Measurements from ENCODE around the gene CHST13. TPM values are rescaled to one million over a fixed set of nuclear protein-coding genes. Genes with fewer than 3 reads are reported as not detected.
A peak's percentile ranks its signal among the peaks of the same experiment; 100 is the strongest.

CHST13 gene
- total RNA-seq, 1 experiment from 2014 or later = 1.3 TPM

DNA sequence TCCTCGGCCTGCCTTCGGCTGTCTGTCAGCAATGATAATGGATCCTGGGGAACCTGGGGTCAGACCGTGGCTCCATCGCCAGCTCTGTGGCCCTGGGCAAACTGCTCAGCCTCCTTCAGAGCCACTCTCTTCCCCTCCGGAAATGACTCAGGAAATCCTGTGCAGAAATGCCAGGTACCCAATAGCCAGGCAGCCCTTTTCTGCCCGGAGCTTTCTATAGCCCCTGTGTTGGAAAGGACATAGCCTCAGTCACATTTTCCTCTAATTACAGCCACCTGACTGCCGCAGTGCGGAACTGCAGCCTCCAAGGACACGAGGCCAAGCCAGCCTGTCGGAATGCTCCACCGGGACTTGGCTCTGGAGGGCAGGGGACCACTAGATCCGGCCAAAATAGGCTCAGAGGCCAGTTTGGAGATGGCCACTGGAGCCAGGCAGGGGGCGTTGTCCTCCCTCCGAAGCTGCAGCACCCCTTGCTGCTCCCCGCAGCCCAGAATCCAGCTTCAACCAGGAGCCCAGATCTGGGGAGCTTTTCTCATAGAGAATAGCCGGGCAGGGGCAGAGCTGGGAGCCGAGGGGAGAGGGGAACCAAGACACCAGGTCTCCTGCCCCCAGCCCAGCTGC lies 36.7 kb upstream of the CHST13 start:
- no peak for DNase-seq (ENCODE audit: low spot score)

DNA sequence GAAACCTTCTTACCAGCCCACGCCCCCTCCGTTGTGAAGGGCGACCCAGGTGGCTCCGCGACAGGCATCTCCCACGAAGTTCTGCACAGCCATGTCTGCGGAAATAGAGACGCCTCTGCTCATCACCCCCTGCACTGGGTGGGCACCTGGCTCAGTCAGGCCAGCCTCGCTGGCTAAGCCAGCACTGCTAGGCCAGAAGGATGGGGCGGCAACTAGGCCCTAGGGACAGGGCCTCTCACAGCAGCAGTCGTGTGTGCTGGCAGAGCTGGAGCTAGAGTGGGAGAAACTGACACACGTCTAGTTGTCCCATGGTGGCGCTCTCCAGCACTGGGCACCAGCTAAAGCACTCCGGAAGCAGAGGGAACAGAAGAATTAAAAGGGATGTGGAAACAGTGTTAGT lies 35.8 kb upstream of the CHST13 start:
- DNase-seq (ENCODE audit: low spot score) = peak; percentile 11

DNA sequence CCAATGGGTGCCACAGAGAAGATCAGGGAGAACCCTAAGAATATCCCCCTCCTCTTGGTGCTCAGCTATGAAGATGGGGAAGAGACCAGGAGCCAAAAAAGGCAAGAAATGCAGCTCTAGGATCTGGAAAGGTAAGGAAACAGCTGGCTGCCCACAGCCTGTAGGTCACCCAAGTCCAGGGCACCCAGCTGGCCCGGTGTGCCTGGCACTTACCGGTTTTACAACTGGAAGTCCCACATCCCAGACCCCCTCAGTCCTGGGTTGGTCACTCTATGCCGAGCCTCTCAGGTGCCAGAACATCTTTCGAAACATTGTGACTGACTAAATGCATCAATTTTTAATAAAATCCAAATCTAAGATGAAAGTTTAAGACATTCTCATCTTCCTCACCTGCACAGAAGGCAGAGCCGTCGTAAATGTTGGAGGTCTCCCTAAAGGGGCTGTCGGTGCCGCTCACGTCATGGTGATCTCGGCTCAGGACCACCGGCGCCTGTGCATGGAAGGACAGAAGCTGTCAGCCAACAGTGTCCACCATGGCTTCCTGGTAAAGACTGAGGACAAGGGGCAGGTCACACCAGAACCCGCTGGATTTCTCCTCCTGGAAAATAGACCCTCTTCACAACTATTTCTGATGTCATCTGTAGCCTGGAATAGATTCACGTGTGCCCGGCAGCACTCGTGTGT lies 34.9 kb upstream of the CHST13 start:
- DNase-seq (ENCODE audit: low spot score) = no peak

DNA sequence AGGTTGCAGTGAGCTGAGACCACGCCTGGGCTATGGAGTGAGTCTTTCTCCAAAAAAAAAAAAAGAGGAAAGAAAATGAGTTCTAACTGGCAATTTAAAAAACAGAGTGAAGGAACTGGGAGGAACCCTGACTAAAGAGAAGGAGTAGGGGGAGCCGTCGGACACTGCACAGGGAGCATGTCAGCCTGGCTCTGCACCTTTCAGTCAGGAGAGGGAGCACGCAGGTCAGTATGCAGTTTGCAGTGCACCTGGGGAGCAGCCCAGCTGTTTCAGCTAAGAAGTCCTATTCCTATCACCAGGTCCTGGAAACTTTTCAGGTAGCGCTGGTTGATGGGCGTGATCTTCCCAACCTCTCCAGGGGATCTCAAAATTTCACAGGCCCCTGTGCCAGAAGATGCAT lies 33.3 kb upstream of the CHST13 start:
- peak; percentile 23 for DNase-seq (ENCODE audit: low spot score)

DNA sequence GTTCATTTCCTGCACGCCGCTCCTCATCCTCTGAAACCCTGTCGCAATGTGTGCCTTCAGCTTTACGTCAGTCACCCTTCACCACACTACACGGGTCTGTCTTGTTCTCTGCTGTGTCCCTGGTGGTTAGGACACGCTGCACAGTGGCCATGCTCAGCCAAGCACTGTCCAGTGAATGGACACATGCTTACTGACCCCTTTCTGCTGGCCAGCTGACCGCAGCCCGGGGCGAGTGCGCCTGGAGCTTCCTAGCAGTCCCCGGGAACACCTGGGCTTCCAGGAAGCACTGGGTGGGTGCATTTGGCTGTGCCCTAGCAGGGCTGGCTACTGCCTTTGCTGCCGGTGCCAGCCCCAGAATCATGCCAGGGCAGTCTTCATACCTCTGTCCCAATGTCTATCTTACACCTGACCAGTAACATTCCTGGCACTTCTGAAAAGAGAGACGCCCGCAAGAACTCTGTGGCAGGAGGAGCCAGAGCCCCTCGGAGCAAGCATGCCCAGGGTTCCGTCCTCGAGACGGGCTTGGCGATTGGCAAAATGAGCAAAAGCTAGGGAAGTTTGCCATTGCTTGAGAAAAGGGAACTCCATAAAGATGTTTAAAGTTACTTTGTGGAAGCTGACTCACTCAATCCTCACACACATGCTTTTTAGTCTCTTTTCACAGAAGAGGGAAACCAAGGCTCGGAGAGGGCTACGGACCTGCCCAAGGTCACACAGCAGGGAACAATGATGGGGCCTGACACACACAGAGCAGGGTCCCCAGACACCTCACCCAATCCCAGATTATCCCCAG lies 32.5 kb upstream of the CHST13 start:
- no peak for DNase-seq (ENCODE audit: low spot score)

DNA sequence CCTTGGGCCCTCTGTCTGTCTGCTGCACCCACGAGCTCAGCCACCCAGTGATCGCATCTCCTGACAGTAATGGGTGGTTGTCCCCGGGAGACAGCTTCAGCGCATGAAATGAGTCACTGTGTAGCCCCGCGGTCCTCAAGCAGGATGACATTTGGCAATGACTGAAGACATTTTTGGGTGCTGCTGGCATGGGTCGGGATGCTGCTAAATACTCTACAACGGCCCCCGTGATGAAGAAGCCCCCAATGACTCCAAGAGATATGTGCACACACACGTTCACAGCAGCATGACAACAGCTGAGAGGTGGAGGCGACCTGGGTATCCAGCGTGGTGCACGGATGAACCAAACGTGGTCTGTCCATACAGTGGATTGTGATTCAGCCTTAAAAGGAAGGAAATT lies 30.9 kb upstream of the CHST13 start:
- DNase-seq (ENCODE audit: low spot score) = no peak

DNA sequence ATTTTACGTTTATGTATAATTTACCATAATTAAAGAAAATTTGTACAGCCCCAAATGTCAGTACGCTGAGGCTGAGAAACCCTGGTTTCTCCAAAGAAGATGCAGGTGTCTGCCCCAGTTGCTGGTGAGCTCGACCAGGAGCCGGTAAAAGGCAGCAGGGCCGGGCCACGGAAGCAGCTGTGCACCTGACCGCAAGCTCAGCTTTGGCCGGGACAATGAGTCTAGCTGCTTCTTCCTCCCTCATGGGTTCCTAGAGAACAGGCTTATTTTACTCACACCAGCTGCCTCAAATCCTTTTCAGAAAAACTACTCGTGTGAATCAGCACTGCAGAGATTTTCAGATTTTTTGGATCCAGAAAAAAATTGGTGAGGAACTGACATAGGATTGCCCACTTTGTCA lies 30.2 kb upstream of the CHST13 start:
- no peak for DNase-seq (ENCODE audit: low spot score)

DNA sequence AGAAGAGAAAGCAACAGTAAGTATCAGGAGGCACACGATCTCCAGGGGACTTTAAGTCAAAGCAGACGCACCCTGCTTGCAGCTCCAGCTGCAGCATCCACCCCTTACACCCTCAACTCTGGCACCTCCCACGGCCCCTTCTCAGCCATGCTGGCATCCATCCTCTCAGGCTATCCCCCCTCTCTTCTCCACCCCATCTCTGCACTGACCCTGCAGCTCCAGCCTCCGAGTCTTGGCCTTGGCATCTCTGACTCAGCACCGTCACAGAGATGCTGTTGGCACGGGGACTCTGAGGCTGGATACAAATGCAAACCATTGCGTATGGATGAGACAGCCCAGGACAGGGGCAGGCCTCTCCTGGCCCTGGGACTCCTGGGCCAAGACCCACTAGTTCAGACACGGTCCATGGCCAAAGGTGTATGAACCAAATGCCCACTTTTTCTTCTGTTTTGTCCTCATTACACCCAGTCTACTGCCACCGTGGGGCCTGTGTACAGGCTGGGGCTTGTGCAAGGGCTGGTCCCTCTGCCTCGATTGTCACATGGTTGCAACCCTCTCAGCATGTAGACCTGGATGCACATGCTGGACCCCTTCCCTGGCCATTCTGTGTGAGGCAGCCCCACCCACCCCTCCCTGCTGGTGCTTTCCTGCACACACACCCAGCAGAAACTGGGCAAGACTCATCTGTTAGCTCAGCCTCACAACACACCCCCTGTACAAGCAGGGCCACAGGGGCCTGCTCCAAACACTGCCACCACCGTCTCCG lies 29.6 kb upstream of the CHST13 start:
- no peak for DNase-seq (ENCODE audit: low spot score)

DNA sequence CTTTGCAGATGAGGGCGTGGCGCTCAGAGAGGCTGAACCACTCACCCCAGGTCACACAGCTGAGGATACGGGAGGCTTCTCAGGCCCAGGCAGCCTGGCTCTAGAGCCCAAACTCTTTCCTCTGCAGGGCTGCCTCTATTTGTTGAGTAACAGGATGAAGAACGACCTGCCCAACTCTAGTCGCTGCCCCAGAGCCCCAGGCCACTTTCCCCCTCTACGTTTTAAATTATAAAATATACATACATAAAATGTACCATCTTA lies 29.1 kb upstream of the CHST13 start:
- no peak for DNase-seq (ENCODE audit: low spot score)

DNA sequence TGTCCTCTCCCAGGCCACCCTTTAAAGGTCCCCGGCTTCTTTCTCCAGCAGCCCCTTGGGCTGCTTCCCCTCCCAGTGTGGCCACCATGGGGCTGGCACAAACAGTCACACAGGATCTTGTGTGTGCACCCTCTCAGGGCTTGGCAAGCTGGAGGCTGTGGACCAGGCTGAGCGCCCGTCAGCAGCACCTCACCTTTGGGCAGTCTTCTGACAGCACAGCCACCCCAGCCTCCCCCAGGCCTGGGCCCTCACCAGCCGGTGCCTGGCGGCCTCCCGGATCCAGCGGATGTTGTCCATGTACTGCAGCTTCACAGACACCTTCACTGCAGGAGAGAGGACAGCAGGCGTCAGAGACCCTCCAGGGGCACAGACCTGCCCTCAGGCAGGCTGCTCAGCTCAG lies 28.2 kb upstream of the CHST13 start:
- DNase-seq (ENCODE audit: low spot score) = no peak

DNA sequence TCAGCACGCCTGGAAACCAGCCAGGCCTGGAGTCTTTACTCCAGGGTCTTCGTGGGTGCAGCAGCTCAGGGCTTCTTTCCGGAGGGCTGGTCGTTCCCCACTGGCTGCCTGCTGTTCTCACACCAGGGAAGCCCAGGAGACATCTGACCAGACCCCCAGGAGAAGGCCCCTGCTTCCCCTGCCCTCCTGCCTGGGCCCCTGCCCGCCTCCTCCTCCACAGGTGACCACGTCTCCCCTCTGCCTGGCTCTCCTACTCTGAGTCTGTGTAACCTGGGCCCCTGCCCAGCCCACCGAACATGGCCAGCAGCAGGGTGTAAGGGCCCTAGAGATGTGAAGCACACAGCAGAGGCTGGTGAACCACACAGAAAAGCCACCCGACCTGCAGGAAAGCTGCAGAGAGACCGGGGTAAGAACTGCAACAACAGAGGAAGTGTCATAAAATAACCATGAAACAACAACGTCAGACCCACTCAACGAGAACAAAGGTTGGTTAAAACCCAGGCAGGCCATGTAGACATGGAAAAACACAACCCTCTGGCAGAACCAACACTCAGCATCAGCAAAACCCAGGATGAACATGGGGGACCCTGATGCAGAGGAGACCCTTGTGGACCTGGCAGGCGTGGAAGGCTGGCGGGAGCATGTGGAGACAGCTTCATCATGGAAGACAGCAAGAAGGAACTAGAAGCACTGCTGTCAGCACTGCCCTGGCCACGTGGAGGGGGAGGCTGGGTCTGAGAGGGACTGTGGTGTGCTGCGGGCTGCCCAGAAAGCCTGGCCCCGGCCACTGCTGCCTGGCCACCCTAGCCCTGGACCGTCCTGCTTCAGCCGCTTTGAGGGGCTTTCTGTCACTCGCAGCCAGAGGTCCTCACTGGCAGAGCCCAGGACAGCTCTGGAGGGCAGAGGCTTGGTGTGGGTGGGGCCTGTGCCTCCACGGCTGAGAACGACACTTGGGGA lies 26.8 kb upstream of the CHST13 start:
- DNase-seq (ENCODE audit: low spot score) = no peak

DNA sequence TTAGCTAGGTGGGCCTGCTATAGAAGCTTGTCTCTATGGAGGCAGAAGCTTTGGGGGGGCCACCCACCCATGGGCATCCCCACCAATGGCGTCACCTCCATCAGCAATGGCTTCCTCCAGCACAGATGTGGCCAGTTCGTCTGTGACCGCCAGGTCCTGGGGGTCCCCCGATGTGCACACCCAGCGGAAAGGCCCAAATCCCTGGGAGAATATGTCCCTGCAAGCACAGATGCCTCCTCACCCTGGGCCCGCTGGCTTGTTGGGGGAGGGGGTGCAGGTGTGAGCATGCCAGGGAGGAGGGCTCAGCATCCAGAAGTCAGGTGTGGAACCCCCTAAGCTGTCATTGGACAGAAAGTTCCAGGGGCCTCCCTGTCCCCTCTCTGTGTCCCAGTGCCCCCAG lies 26.0 kb upstream of the CHST13 start:
- DNase-seq (ENCODE audit: low spot score) = no peak

DNA sequence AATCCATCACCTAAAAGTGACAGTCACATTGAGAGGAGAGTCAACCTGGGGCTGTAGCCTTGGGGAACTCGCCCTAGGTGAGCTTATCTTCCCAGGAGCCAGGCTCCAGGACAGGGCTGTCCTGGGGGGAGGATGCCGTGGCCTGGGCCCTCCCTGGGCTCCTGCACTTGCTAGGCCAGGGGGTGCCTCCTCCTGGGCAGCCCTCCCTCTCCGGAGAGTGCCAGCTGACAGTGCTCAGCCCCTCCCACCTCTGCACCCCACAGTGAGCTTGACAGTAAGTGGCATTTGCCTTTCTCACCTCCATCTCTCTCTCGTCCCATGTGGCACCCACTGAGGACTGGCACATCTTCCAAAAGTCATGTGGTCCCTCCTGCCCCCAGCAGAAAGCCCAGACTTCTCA lies 25.5 kb upstream of the CHST13 start:
- no peak for DNase-seq (ENCODE audit: low spot score)

DNA sequence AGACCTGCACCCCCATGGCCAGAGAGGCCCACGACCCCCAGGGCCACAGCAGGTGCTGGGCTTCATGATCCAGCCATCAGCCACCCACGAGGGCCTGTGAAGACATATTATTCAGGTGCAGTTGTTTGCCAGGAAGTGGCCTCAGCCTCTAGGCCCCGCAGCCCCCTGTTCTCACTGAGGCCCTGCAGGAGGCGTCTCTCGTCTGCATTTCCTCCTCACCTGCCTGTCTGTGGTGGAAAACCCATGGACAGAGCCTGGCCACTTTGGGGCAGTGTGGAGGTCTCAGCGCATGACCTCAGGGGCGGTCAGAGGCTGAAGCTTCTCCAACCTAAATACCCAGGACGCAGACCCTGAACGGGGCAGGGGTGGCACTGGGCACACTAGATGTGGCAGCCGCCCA lies 25.0 kb upstream of the CHST13 start:
- no peak for DNase-seq (ENCODE audit: low spot score)

DNA sequence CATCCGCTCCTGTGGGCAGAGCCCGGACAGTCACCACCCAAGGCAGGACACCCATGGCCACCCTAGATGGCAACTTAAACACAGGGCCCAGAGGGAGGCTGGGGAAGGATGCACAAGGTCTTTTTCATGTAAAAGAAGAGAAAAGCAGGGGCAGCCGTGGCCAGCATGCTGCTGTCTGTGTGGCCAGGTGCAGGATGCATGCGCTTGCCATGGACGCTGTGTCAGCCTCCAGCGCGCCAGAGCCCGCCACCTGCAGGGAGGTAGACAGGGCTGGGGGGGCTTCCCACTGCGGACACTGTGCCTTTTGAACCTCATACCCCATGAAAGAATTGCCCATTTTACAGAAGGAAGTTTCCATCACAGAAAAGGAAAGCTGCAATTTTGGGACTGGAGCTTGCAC lies 24.6 kb upstream of the CHST13 start:
- DNase-seq (ENCODE audit: low spot score) = no peak

DNA sequence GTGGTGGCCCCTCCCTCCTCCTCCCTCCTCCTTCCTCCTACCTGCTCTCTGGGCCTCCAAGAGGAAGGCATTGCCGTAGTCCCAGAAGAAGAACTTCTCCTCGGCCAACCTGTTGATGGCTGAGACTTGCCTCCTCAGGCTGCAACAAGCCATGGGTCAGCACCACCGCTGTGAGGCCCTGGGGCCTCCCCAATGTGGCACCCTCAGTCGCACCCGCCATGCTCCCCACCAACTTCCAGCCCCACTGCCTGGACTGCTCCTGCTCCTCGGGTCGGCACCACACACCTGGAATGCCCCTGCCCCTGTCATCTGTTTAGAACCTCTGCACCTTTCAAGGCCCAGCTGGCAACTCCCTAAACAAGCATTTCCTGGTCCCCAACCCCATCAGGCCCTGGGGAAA lies 23.9 kb upstream of the CHST13 start:
- no peak for DNase-seq (ENCODE audit: low spot score)

DNA sequence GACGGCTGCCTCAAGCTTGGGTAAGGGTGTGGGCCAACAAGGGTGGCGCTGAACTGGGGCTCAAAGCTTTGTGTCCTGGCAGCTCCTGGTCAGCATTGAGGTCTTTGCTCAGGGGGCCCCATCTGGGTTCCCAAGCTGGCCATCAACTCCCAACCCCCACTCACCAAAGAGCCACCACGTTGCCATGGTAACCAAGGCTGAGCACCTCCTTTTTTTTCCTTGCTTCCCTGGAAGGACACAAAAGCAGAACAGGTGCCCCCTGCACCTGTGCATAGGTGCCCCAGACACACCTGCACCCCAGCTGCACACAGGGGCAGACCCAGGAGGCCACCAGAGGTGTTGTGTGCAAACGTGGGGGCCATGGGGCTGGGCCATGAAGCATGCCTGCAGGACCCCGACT lies 22.9 kb upstream of the CHST13 start:
- no peak for DNase-seq (ENCODE audit: low spot score)

DNA sequence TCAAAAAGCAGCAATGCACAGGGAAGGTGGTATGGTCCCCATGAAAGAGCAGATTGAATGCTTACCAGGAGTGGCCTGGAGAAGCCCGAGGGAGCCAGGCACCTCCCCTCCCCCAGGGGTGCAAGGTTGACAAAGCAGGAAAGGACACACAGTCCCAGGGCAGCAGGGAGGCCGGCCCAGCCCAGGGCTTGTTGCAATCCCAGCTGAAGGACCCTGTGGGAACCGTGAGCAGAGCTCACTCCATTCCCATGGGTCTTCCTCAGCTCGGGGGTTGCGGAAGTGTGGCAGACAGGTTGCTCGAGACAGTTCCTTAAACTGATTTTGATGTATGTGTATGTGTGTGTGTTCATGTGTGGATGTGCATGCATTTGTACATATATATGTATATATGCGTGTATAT lies 22.2 kb upstream of the CHST13 start:
- no peak for DNase-seq (ENCODE audit: low spot score)

DNA sequence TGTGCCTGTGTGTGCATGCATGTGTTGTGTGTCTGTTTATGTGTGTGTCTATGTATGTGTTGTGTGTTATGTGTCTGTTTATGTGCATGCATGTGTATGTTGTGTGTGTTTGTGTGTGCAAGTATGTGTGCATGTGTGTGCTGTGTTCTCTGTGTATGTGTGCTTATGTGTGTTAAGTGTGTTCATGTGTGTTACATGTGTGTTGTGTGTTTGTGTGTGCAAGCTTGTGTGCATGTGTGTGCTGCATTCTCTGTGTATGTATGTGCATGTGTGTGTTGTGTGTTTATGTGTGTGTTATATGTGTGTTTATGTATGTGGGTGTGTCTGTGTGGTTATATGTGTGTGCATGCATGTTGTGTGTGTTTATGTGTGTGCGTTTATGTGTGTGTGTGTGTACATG lies 21.3 kb upstream of the CHST13 start:
- DNase-seq (ENCODE audit: low spot score) = no peak

DNA sequence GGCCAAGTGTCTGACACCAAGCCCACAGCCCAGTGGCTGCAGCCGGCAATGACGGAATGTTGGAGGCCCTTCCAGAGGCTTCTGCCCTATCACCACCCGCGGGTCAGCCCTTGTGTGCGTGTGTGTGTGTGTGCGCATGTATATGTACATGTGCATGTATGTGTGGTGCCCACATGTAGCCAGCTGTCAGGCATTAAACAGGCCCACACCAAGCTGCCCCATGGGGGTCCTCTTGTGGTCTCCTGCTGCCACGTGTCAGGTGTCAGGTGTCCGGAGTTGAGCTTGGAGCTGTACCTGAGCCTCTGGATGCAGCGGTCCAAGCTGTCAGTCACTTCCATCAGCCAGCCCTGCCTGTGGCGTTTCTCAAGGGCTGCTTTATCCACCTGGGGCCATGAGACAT lies 20.3 kb upstream of the CHST13 start:
- DNase-seq (ENCODE audit: low spot score) = no peak

DNA sequence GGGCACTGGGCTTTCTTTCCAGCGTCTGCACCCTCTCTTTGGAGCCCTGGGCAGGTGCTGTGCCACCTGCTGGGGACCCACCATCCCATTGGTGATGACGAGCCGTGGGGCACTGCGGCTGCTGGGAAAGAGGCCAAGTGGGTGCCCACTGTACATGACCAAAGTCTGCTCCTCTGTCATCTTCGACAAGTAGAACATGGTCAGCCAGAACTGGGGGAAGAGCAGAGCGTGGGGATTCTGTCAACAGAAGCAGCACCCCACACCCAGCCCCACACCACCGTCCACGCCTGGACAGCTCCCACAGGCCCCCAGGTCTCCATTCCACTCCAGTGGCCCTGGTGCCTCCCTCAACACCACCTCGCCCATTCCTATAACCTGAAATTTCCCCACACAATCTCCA lies 16.1 kb upstream of the CHST13 start:
- DNase-seq (ENCODE audit: low spot score) = no peak
